ENCODE data around the gene FBH1. TPM values are rescaled to one million over a fixed set of nuclear protein-coding genes. Genes with fewer than 3 reads are reported as not detected.

The FBH1 gene
- total RNA-seq = 104 TPM in 2 replicates

DNA sequence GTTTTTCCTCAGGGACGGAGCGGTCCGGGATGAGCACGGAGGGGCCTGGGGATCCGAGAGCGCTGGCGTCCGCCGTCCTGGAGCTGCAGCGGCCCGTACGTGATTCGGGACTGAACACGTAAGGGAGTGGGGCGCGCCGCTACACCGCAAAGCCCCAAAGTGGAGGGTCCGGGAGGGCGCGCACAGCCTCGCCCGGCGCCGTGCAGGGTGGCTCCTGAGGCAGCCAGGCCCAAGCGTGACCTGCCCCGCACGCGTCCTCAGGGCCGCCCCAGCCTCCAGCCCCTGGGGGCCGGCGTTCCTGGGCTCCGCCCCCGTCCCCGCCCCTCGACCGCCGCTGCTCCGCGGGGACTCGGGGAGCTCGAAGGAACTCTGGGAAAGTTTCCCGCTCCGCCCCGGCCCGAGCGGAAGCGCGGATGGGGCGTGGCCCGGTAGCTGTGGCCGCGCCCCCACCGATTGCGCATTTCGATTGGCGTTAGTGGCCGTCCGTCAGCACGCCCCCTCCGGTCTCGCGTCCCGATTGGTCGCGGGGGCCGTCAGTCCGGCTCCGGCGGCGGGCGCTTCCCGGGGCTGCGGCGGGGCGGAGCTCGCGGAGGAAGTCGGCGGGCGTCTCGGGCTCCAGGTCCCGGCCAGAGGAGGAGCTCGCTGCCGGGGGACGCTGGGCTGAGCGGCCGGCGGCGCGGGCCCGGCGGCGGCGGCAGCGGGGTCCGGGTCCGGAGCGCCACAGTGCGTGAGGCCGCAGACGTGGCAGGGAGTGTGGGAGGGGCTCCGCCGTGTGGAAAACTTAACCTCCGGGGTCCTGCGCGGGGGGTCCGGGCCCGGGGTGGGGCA, at the start of gene FBH1, which contains the start of gene ANKRD16:
FBH1 (plus strand) TSS at position 620 of the 828 bp plus-strand sequence; CDS start at position 723, 103 bp downstream.
ANKRD16 (minus strand) TSS at position 270 of the 828 bp plus-strand sequence. CDS start 539 bp downstream, outside the sequence.

DNA sequence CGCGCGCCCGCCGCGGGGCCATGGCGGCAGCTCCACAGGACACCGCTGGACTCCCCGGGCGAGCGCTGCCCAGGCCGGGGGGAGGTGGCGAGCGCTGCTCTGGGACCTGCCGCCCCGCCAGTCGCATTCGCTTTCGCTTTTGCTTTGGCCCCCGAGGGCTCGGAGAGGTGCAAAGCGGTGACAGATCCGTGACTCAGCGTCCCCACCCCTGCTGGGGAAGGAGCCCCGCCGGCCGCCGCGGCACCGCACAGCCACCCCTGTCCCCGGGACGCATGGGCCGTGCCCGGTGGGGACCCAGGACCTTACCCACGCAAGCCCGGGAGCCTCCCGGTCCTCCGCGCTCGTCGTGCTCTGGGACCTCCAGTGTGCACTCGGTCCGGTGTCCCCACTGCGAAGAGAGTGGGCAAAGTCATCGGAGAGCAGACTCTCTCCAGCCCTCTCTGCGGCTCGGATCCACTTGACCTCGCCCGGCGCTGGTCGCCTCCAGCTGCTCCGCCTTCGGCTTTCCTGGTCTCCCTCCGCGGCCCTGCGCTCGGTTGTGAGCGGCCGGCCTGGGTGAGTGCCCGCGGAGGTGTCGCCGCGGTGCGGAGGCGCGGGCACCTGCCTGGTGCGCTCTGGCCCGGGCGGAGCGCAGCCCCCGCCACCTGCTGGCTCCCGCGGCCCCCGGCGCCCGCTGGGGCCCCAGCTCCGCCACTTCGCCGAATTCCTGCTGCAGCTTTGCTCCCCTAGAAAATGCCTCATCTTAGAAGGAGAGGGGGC, 87.6 kb downstream of the FBH1 start, which contains the start of gene IL15RA:
IL15RA (minus strand) TSS at position 73 of the 759 bp plus-strand sequence; CDS start at position 22, 51 bp downstream.

Other genes starting within 250 kb of the FBH1 start
- gene ASB13, start 223.6 kb upstream of the FBH1 start, total RNA-seq = 6.5 and 11.4 TPM in 2 replicates
- gene TASOR2, start 205.4 kb upstream of the FBH1 start, total RNA-seq = 48.4 and 73.4 TPM in 2 replicates
- 549 and 587 TPM in 2 replicates for gene GDI2, start 76.8 kb upstream of the FBH1 start, total RNA-seq
- 5.8 and 8.1 TPM in 2 replicates for gene ANKRD16, start 350 bp upstream of the FBH1 start, total RNA-seq
- 10.7 and 12.3 TPM in 2 replicates for gene IL15RA, start 87.3 kb downstream of the FBH1 start, total RNA-seq
- not detected in 2 replicates for gene IL2RA, start 172.1 kb downstream of the FBH1 start, total RNA-seq
- gene RBM17, start 198.8 kb downstream of the FBH1 start, total RNA-seq = 55.5 and 60.6 TPM in 2 replicates